NCI-H1436 treated with DMSO at 0.1 percent for 48 hours (cell line): ENCODE results near the gene UBE2R2.
"Not testable (repeated sequence)": the region's sequence is repeated elsewhere in the genome, so short reads cannot be mapped to it uniquely, and the experiment has no call there.

Experiments used
- DNase-seq: peaks from one replicate; lab custom pipeline; 2025; lab: John Stamatoyannopoulos, UW

UBE2R2 gene

DNA sequence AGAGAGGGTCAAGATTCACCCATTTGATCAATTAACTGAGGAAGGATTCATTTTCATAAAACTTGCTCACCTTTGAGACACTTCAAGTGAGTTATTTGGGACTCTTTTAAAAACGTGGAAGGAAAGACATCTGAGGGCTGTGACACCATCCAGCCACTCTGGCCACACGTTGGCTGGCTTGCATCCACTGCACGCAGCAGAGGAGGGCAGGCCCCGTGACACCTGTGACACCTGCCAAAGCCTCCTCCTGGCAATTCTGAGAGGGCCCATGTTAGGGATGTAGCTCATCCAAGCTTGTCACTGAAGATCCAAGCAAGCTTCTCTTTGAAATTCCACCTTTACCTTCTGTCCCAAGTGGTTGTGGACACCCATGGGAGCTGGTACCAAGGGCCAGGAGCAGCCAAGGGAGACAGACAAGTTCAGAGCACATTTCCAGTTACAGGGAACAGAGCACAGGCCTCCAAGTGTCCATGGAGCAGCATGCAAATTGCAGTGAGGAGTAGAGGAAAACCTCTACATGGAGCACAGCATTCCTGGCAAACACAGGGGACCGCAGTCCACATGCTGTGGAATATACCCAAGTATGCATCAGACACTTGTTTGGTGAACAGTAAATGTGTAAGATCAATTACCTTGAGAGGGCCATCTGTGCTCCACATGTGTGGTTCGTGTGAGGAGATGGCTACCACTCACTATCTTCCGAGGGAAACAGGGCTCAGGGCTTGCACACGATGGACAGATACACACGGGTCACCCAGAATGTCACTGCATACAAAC lies 16.8 kb upstream of the UBE2R2 start:
- DNase-seq: no peak

- no peak for DNase-seq
These were observed 16.1 kb upstream of the UBE2R2 start for GRCh38 chr9:33800886-33801285.

DNA sequence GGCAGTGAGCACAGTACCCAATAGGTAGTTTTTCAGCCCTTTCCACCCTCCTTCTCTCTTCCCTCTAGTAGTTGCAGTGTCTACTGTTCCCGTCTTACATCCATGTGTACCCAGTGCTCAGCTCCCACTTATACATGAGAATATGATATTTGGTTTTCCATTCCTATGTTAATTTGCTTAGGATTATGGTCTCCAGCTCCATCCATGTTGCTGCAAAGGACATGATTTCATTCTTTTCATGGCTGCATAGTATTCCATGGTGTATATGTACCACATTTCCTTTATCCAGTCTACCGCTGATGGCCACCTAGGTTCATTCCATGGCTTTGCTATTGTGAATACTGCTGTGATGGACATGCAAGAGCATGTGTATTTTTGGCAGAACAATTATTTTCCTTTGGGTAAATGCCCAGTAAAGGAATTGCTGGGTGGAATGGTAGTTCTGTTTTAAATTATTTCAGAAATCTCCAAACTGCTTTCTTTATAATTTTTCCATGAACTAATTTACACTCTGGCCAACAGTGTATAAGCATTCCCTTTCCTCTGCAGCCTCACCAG lies 14.9 kb upstream of the UBE2R2 start:
- DNase-seq: not testable (repeated sequence)

DNA sequence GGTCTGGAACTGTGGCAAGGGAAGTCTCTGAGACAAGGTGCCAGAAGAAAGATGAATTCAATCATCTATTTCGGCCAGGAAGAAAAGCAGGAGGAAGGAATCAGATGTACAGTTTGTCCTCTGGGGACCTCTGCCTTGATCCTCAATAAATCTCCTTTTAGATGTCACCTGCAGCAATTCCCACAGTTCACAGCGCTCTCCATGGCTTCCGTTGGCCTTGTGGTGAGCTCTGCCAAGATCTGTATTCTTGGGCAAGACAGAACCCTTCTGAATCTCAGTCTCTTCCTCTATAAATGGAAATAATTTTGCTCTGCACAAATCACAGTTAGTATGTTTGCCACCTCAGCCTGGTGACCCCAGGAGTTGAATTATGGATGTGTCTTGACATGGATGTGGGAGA lies 12.8 kb upstream of the UBE2R2 start:
- not testable (repeated sequence) for DNase-seq

GRCh38 chr9:33807156-33807555 lies 9.8 kb upstream of the UBE2R2 start:
- DNase-seq: not testable (repeated sequence)

GRCh38 chr9:33808979-33809322 lies 8.0 kb upstream of the UBE2R2 start:
- not testable (repeated sequence) for DNase-seq

- DNase-seq: no peak
These were observed 7.5 kb upstream of the UBE2R2 start for GRCh38 chr9:33809506-33809905.

DNA sequence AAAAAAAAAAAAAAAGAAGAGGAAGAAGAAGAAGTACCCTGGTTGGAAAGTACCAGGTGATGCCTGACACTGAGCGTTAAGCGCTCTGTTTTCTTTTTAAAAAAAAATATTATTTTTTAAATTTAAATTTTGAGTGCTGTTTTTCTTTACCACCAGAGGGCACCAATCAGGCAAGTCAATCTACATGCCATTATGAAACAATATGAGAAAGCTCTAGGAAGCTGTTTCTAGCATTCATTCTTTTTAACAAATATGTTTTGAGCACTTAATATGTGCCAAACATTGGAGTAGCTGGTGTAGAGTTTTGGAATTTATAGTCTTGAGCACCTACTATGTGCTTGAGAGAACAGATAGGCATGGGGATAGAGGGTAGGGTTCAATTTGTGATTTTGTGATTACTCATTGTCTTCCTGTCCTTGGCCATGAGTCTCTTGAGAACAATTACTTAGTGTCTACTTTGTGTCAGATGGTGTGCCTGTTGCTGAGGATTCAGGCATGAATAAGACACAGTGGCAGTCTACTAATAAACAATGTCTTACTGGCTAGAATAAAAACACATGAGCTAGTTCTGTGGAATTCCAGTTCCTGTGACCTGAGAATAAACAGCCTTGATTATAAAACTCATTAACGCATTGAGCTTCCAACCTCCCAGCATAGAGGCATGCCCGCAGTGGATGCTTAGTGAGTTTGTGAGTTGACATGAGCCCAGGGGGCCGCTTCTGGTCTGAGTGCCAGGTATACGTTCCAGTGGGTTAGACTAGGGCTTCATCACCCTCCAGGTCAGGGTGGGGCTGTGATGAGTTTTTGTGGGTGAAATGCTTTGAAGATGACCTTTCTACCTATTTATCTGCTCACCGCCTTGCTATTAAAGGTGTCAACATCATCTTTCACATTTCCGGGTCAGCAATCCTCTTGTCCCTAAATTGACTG lies 3.0 kb upstream of the UBE2R2 start:
- DNase-seq: no peak

- DNase-seq: no peak
These were observed 1.2 kb upstream of the UBE2R2 start for GRCh38 chr9:33815781-33816180.

- DNase-seq: no peak
These were observed 587 bp downstream of the UBE2R2 start for GRCh38 chr9:33817327-33818166.

GRCh38 chr9:33818167-33818846 lies 1.3 kb downstream of the UBE2R2 start:
- no peak for DNase-seq

- no peak for DNase-seq
These were observed 2.0 kb downstream of the UBE2R2 start for GRCh38 chr9:33818847-33819500.

GRCh38 chr9:33820231-33820745 lies 3.3 kb downstream of the UBE2R2 start:
- no peak for DNase-seq

DNA sequence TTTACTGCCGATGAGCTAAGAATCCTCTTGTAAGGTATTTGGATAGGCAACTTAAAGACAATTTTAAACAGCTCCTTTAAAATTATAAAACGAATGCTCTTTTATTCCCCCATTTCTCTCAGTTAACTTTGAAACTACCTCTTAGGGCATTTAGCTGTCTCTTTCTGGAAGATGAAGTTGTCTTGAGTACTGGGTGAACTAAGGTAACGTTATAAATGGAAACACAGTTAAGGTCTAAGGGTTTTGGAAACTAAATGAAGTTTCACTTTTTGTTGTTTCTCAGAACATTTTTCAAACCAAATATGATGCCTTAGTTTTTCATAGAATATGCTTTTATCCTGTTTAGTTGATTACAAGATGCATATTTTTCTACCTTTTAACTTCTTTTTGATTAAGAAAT lies 6.8 kb downstream of the UBE2R2 start:
- no peak for DNase-seq

DNA sequence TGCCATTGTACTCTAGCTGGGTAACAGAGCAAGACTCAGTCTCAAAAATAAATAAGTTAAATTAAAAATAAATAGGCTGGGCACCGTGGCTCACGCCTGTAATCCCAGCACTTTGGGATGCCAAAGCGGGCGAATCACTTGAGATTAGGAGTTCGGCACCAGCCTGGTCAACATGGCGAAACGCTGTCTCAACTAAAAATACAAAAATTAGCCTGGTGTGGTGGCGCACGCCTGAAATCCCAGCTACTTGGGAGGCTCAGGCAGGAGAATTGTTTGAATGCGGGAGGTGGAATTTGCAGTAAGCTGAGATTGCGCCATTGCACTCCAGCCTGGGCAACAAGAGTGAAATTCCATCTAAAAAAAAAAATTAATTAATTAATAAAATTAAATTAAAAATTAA lies 10.3 kb downstream of the UBE2R2 start:
- not testable (repeated sequence) for DNase-seq

DNA sequence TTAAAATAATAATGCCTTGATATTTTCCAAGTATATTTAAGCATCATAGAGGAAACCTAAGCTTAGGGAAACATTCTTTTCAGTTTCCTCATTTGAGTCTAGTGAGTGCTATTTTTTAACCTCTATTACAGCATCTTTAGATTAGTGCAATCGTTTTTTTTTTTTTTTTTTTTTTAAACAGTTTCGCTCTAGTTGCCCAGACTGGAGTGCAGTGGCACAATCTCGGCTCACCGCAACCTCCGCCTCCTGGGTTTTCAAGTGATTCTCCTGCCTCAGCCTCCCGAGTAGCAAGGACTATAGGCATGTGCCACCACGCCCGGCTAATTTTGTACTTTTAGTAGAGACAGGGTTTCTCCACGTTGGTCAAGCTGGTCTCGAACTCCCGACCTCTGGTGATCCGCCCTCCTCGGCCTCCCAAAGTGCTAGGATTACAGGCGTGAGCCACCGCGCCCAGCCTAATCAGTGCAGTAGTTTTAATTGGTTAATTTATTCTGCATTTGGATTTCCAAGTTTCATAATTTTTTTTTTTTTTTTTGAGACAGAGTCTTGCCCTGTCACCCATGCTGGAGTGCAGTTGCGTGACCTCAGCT lies 12.8 kb downstream of the UBE2R2 start:
- not testable (repeated sequence) for DNase-seq

- DNase-seq: no peak
These were observed 18.8 kb downstream of the UBE2R2 start for GRCh38 chr9:33835625-33836260.

GRCh38 chr9:33836261-33836660 lies 19.3 kb downstream of the UBE2R2 start:
- not testable (repeated sequence) for DNase-seq

DNA sequence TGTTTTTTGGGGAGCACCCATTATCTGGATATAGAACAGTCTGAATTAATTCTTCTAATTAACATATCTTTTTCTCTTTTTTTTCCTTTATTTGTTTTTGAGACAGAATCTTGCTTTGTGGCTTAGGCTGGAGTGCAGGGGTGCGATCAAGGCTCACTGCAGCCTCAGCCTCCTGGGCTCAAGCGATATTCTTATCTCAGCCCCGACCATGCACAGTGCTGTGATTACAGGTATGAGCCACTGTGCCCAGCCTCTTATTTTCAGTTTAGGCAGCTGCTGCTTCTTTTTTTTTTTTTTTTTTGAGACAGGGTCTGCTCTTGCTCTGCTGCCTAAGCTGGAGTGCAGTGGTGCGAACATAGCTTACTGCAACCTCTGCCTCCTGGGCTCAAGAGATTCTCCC lies 20.2 kb downstream of the UBE2R2 start:
- DNase-seq: no peak

DNA sequence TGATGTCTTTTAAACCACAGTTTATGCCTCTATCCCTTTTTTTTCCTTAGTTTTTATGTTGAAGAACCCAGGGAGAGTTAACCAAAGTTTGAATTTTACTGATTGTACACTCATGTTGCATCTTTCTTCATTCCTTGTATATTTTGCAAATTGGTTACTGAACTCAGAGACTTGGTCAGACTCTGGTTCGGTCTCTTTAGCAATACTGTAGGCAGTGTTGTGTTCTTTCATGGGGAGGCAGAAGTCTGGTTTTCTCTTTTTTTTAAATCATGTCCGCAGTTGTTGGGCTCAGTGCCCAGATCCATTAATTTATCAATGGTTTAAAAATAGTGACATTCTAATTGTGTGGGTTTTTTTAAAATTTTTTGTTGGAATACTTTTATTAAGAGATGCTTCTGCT lies 23.4 kb downstream of the UBE2R2 start:
- no peak for DNase-seq
